ENCODE results near the gene DGKK. TPM values are rescaled to one million over a fixed set of nuclear protein-coding genes. Genes with fewer than 3 reads are reported as not detected.

Gene DGKK
- total RNA-seq, 1 experiment from 2014 or later: not detected

DNA sequence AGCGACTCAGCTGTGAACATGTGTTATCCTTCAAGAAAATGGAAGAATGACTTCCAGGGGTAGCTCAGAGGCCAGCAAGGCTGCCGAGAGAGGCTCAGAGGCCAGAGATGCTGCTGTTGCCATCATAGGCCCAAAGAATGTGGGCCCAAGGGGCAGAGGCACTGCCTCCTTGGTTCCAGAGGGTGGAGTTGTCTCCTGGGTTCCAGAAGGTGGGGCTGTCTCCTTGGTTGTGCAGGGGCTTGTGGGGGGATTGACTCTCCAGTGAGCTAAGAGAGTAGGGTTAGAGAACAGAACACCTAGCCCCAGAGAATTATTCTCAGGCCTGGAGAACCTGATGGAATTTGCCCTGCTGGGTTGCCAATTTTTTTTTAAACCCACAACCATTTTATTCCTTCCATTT lies 62.6 kb downstream of the DGKK start:
- ChIA-PET POLR2A (no interaction called here), CTCF (interaction anchor here (0.5 kb wide), 1 partner anchor 203 kb away, joined by 4 read pairs; the partner anchor contains the start of gene CCNB3)
- TF ChIP-seq, protein P1, sequence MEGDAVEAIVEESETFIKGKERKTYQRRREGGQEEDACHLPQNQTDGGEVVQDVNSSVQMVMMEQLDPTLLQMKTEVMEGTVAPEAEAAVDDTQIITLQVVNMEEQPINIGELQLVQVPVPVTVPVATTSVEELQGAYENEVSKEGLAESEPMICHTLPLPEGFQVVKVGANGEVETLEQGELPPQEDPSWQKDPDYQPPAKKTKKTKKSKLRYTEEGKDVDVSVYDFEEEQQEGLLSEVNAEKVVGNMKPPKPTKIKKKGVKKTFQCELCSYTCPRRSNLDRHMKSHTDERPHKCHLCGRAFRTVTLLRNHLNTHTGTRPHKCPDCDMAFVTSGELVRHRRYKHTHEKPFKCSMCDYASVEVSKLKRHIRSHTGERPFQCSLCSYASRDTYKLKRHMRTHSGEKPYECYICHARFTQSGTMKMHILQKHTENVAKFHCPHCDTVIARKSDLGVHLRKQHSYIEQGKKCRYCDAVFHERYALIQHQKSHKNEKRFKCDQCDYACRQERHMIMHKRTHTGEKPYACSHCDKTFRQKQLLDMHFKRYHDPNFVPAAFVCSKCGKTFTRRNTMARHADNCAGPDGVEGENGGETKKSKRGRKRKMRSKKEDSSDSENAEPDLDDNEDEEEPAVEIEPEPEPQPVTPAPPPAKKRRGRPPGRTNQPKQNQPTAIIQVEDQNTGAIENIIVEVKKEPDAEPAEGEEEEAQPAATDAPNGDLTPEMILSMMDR (IDR thresholded peaks at IDR 0.05; ENCODE audit: unreplicated experiment): no peak
- BruUV-seq (replicated peaks): no TSS peak
- Mint-ChIP-seq H3K9me3 (ENCODE audit: unreplicated experiment) (peaks cover 37% of the 10 kb centered on the region), H3K36me3 (ENCODE audit: insufficient read depth, unreplicated experiment) (no peaks in the 10 kb centered on the region), H3K4me1 (ENCODE audit: insufficient read depth, unreplicated experiment) (no peaks in the 10 kb centered on the region), H3K27me3 (ENCODE audit: insufficient read depth, unreplicated experiment) (peaks cover 40% of the 10 kb centered on the region), H3K4me3 (ENCODE audit: unreplicated experiment) (no peak overlapping the region), H3K27ac (ENCODE audit: low read depth, unreplicated experiment) (no peak overlapping the region)
- no peak for DNase-seq (ENCODE audit: unreplicated experiment)
- intact Hi-C loops (cut with micrococcal nuclease): no loop called here

- CTCF ChIA-PET: no interaction called here
- Mint-ChIP-seq H3K4me1 (ENCODE audit: insufficient read depth, unreplicated experiment) (no peaks in the 10 kb centered on the region), H3K36me3 (ENCODE audit: insufficient read depth, unreplicated experiment) (no peaks in the 10 kb centered on the region), H3K27ac (ENCODE audit: low read depth, unreplicated experiment) (no peak overlapping the region), H3K27me3 (ENCODE audit: insufficient read depth, unreplicated experiment) (peaks cover 51% of the 10 kb centered on the region), H3K4me3 (ENCODE audit: unreplicated experiment) (no peak overlapping the region), H3K9me3 (ENCODE audit: unreplicated experiment) (peaks cover 24% of the 10 kb centered on the region)
- intact Hi-C loops (cut with micrococcal nuclease): no loop called here
- no TSS peak for BruUV-seq (replicated peaks)
- POLR2A ChIA-PET: no interaction called here
- TF ChIP-seq, protein P1 (IDR thresholded peaks at IDR 0.05; ENCODE audit: unreplicated experiment): no peak
- DNase-seq (ENCODE audit: unreplicated experiment): no peak
Measured at GRCh38 chrX:50403903-50404302, 66.7 kb downstream of the DGKK start.

DNA sequence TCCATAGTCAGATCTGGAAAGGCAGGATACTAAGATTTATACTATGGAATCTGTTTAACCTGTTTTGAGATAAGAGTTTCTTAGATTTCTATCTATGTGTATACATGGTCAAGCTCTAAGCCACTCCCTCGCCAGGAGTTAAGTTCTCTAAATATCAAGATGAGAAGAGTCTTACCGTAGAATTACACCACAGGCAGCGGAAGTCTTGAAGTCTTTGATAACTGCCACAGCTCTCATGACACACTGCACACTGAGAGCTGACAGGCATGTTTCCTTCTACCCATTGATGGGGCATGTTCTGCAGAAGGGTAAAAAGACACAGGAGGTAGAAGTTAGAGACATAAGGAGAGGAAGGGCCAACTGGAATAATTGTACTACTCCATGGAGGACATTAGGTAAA lies 67.7 kb downstream of the DGKK start:
- Mint-ChIP-seq H3K4me1 (ENCODE audit: insufficient read depth, unreplicated experiment) (no peaks in the 10 kb centered on the region), H3K9me3 (ENCODE audit: unreplicated experiment) (peaks cover 22% of the 10 kb centered on the region), H3K27ac (ENCODE audit: low read depth, unreplicated experiment) (no peak overlapping the region), H3K36me3 (ENCODE audit: insufficient read depth, unreplicated experiment) (no peaks in the 10 kb centered on the region), H3K4me3 (ENCODE audit: unreplicated experiment) (no peak overlapping the region), H3K27me3 (ENCODE audit: insufficient read depth, unreplicated experiment) (peaks cover 59% of the 10 kb centered on the region)
- DNase-seq (ENCODE audit: unreplicated experiment): no peak
- POLR2A ChIA-PET: no interaction called here
- TF ChIP-seq, protein P1 (IDR thresholded peaks at IDR 0.05; ENCODE audit: unreplicated experiment): no peak
- BruUV-seq (replicated peaks): no TSS peak
- CTCF ChIA-PET: no interaction called here
- intact Hi-C loops (cut with micrococcal nuclease): no loop called here

DNA sequence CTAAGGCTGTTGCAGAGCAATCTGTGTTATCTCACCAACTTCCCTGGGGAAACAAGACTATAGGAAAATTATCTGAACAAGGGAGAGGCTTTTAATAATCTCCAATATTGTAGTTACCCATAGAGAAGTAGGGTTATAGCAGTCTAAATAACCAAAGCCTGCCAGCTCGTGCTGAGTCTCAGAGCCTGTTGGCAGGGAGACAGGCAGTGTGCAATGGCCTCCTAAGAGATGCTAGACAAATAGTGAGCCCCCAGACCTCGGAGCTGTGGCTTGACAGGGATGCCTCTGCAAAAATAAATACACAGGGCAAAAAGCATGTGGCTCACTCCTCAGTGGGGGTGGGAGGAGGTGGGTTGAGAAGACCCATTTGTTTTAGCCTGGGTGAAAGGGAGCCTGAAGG lies 76.7 kb downstream of the DGKK start:
- Mint-ChIP-seq H3K4me3 (ENCODE audit: unreplicated experiment) (no peak overlapping the region), H3K36me3 (ENCODE audit: insufficient read depth, unreplicated experiment) (no peaks in the 10 kb centered on the region), H3K27ac (ENCODE audit: low read depth, unreplicated experiment) (no peak overlapping the region), H3K27me3 (ENCODE audit: insufficient read depth, unreplicated experiment) (peaks cover 85% of the 10 kb centered on the region), H3K4me1 (ENCODE audit: insufficient read depth, unreplicated experiment) (no peaks in the 10 kb centered on the region), H3K9me3 (ENCODE audit: unreplicated experiment) (peaks cover 7% of the 10 kb centered on the region)
- DNase-seq (ENCODE audit: unreplicated experiment): no peak
- ChIA-PET CTCF (no interaction called here), POLR2A (no interaction called here)
- no TSS peak for BruUV-seq (replicated peaks)
- intact Hi-C loops (cut with micrococcal nuclease): no loop called here
- TF ChIP-seq, protein P1 (IDR thresholded peaks at IDR 0.05; ENCODE audit: unreplicated experiment): no peak

Measured in MCF 10A (cell line).